C4-2B (cell line): ENCODE results near the gene WDR7.

Experiments
- H3K27ac ChIP-seq: fragments of 450-650 bp; 2 replicates; pipeline ENCODE4 v1.5.1; 2017
- CTCF ChIP-seq: fragments of 450-650 bp; conservative IDR thresholded peaks from 2 replicates; pipeline ENCODE4 v1.5.1; 2017; ENCODE audit warnings: mild to moderate bottlenecking
- ZFX ChIP-seq: fragments of 450-650 bp; IDR thresholded peaks from 2 replicates; pipeline ENCODE4 v1.6.1; 2017

The WDR7 gene

GRCh38 chr18:56982766-56983165 is 331.6 kb downstream of the WDR7 start:
- TF ChIP-seq CTCF = no peak
- no peak for TF ChIP-seq ZFX
- no peak overlapping the region for H3K27ac ChIP-seq

- no peak overlapping the region for H3K27ac ChIP-seq
- no peak for TF ChIP-seq CTCF
- TF ChIP-seq ZFX = no peak
Observed at GRCh38 chr18:56983275-56983992, 332.3 kb downstream of the WDR7 start.

- TF ChIP-seq CTCF (no peak), ZFX (no peak)
- H3K27ac ChIP-seq = no peak overlapping the region
Observed at GRCh38 chr18:56984731-56985130, 333.6 kb downstream of the WDR7 start.

GRCh38 chr18:56986829-56987228 is 335.7 kb downstream of the WDR7 start:
- H3K27ac ChIP-seq = no peak overlapping the region

GRCh38 chr18:56987236-56987635 is 336.1 kb downstream of the WDR7 start:
- TF ChIP-seq ZFX = no peak
- TF ChIP-seq CTCF = no peak
- H3K27ac ChIP-seq = no peak overlapping the region

More at GRCh38 chr18:56986829-56987228, 335.7 kb downstream of the WDR7 start:
- TF ChIP-seq CTCF = no peak
- no peak for TF ChIP-seq ZFX

- no peak overlapping the region for H3K27ac ChIP-seq
- TF ChIP-seq ZFX (no peak), CTCF (no peak)
Observed at GRCh38 chr18:56988022-56988421, 336.9 kb downstream of the WDR7 start.

GRCh38 chr18:56990678-56991077 is 339.5 kb downstream of the WDR7 start:
- TF ChIP-seq CTCF (no peak), ZFX (no peak)
- no peak overlapping the region for H3K27ac ChIP-seq
